Kidney glomerular epithelial cell (primary cell): ENCODE data around the gene TOMM40.
"Not testable (repeated sequence)": the region's sequence is repeated elsewhere in the genome, so short reads cannot be mapped to it uniquely, and the experiment has no call there.

ENCODE experiments used
- DNase-seq: peaks from one replicate; lab custom pipeline; 2025; lab: John Stamatoyannopoulos, UW

TOMM40 gene

GRCh38 chr19:44897835-44898234 lies 6.8 kb downstream of the TOMM40 start:
- no peak for DNase-seq

GRCh38 chr19:44900328-44901244 lies 9.5 kb downstream of the TOMM40 start:
- no peak for DNase-seq

- DNase-seq, result no peak
These were observed 12.2 kb downstream of the TOMM40 start for GRCh38 chr19:44903216-44903601.

- peak; percentile 20 for DNase-seq
These were observed 12.8 kb downstream of the TOMM40 start for GRCh38 chr19:44903602-44904425.

GRCh38 chr19:44904426-44904994 lies 13.5 kb downstream of the TOMM40 start:
- DNase-seq, result no peak

- DNase-seq, result no peak
These were observed 14.5 kb downstream of the TOMM40 start, which contains the start of gene APOE for GRCh38 chr19:44905437-44906160. Gene APOE (plus strand): TSS chr19:44905796. CDS start chr19:44906625, 829 bp downstream.

GRCh38 chr19:44907613-44908012 lies 16.6 kb downstream of the TOMM40 start:
- no peak for DNase-seq

GRCh38 chr19:44908074-44908835 lies 17.2 kb downstream of the TOMM40 start:
- no peak for DNase-seq

GRCh38 chr19:44908836-44909261 lies 17.8 kb downstream of the TOMM40 start:
- no peak for DNase-seq

- no peak for DNase-seq
These were observed 18.7 kb downstream of the TOMM40 start for GRCh38 chr19:44909775-44910174.

GRCh38 chr19:44911896-44912295 lies 20.8 kb downstream of the TOMM40 start:
- DNase-seq, result not testable (repeated sequence)

- no peak for DNase-seq
These were observed 21.8 kb downstream of the TOMM40 start for GRCh38 chr19:44912854-44913253.

GRCh38 chr19:44913512-44914432 lies 22.7 kb downstream of the TOMM40 start:
- not testable (repeated sequence) for DNase-seq

- DNase-seq, result peak; percentile 84
These were observed 23.6 kb downstream of the TOMM40 start, which contains the start of gene APOC1 for GRCh38 chr19:44914433-44915206. Gene APOC1 (plus strand): TSS chr19:44914608. CDS start chr19:44914892, 284 bp downstream.

GRCh38 chr19:44924243-44924725 lies 33.2 kb downstream of the TOMM40 start:
- no peak for DNase-seq

- no peak for DNase-seq
These were observed 34.2 kb downstream of the TOMM40 start for GRCh38 chr19:44925114-44925891.

- not testable (repeated sequence) for DNase-seq
These were observed 35.4 kb downstream of the TOMM40 start for GRCh38 chr19:44926245-44927077.
